ENCODE data around the gene SYNJ2. TPM values are rescaled to one million over a fixed set of nuclear protein-coding genes. Genes with fewer than 3 reads are reported as not detected.

Gene SYNJ2
- total and polyA plus RNA-seq, 2 donors (not counting 3 experiments of a cell fraction or from before 2014, with no cell fraction given), result 35.1 to 78.2 TPM

- no peaks in the 10 kb centered on the region for H3K9me1 ChIP-seq (replicated peaks; ENCODE audit: control insufficient read depth, extremely low read depth, insufficient read depth, low read length)
- FAIRE-seq (no peak), DNase-seq (ENCODE audit: low read depth, low spot score) (no peak)
- no peaks in the 10 kb centered on the region for H3K27me3 ChIP-seq (ENCODE audit: control insufficient read depth in 2 of 2, insufficient read depth in 2 of 2, low read length in 2 of 2)
- no peak overlapping the region for H3K27ac ChIP-seq (ENCODE audit: insufficient read depth, low read depth, low read length)
- intact Hi-C loops (cut with micrococcal nuclease), result no loop called here
- H3K36me3 ChIP-seq (ENCODE audit: control insufficient read depth in 2 of 2, extremely low read depth in 1 of 2, insufficient read depth in 2 of 2, low read length in 2 of 2), result peaks cover 8 to 15% of the 10 kb centered on the region in 2 experiments
- H2AFZ ChIP-seq (ENCODE audit: low read depth, low read length), result no peak overlapping the region
- ChIA-PET CTCF (no interaction called here), POLR2A (no interaction called here)
- H3K9ac ChIP-seq (replicated peaks; ENCODE audit: extremely low read depth, insufficient read depth, low read length), result no peak overlapping the region
- dilution Hi-C loops (cut with MboI; ENCODE audit: extremely low pct_ligation_motif_present, low sequenced_read_pairs), result no loop called here
- H3K4me3 ChIP-seq (replicated peaks in 1 of 3; ENCODE audit: insufficient read depth in 1 of 3, low read depth in 1 of 3, low read length in 3 of 3), result no peak overlapping the region
- H3K4me2 ChIP-seq (ENCODE audit: insufficient read depth, low read length), result no peak overlapping the region
- H4K20me1 ChIP-seq (replicated peaks; ENCODE audit: control insufficient read depth, extremely low read depth, insufficient read depth, low read length), result no peaks in the 10 kb centered on the region
- no TSS peak for BruUV-seq (replicated peaks)
- peaks cover 21% of the 10 kb centered on the region for H3K79me2 ChIP-seq (ENCODE audit: control insufficient read depth, insufficient read depth, low read length)
- TF ChIP-seq GATA2 (IDR thresholded peaks at IDR 0.05; ENCODE audit: insufficient read depth, insufficient read length, low read depth, low read length) (no peak), FOS (IDR thresholded peaks at IDR 0.05; ENCODE audit: borderline replicate concordance, insufficient read depth, low read length) (no peak), EZH2 (IDR thresholded peaks at IDR 0.05; ENCODE audit: borderline replicate concordance, low read depth, low read length, severe bottlenecking) (no peak), POLR2AphosphoS5 (IDR thresholded peaks at IDR 0.05; ENCODE audit: insufficient read depth, low read depth, low read length) (no peak), CTCF (IDR thresholded peaks at IDR 0.05; ENCODE audit: extremely low read depth in 1 of 2, insufficient read depth in 1 of 2, low read depth in 1 of 2, low read length in 2 of 2) (no peak), JUN (IDR thresholded peaks at IDR 0.05; ENCODE audit: borderline replicate concordance, insufficient read depth, insufficient read length, low read depth) (no peak), MAX (IDR thresholded peaks at IDR 0.05; ENCODE audit: insufficient read depth, insufficient read length) (no peak), MYC (IDR thresholded peaks at IDR 0.05; ENCODE audit: low read depth, low read length) (no peak), POLR2A (IDR thresholded peaks at IDR 0.05; ENCODE audit: low read depth, low read length) (no peak)
- H3K4me1 ChIP-seq (ENCODE audit: control insufficient read depth, extremely low read depth, insufficient read depth, low read length), result peaks cover 29% of the 10 kb centered on the region
- no peaks in the 10 kb centered on the region for H3K9me3 ChIP-seq (replicated peaks; ENCODE audit: control insufficient read depth, insufficient read depth, low read length)
Observed at GRCh38 chr6:158036261-158036660, 54.6 kb downstream of the SYNJ2 start.
